Trophoblast cell (in vitro differentiated cells and primary cell): ENCODE data around the gene GOLGA6L10.
"Not testable (repeated sequence)": the region's sequence is repeated elsewhere in the genome, so short reads cannot be mapped to it uniquely, and the experiment has no call there.

Source experiments
- DNase-seq, 2 donors: peaks; one replicate each; pipeline ENCODE4 v3.0.0-alpha.2; 2016
- H2AFZ ChIP-seq: 2 replicates; pipeline ENCODE4 v1.6.1; 2013; ENCODE audit warnings: low read length, moderate library complexity, mild to moderate bottlenecking; ENCODE audit not compliant: insufficient read depth, poor library complexity
- H2AK5ac ChIP-seq: 2 replicates; pipeline ENCODE4 v1.6.1; 2013; ENCODE audit warnings: mild to moderate bottlenecking, low read length
- H2BK120ac ChIP-seq: 2 replicates; pipeline ENCODE4 v1.6.1; 2013; ENCODE audit warnings: low read length, mild to moderate bottlenecking, moderate library complexity; ENCODE audit not compliant: insufficient read depth, poor library complexity
- H2BK12ac ChIP-seq: 2 replicates; pipeline ENCODE4 v1.6.1; 2013; ENCODE audit warnings: mild to moderate bottlenecking, low read length, moderate library complexity
- H2BK5ac ChIP-seq: 2 replicates; pipeline ENCODE4 v1.6.1; 2013; ENCODE audit warnings: low read length, low read depth, moderate library complexity, mild to moderate bottlenecking; ENCODE audit not compliant: poor library complexity
- H3K14ac ChIP-seq: 2 replicates; pipeline ENCODE4 v1.6.1; 2013; ENCODE audit warnings: mild to moderate bottlenecking, low read length
- H3K18ac ChIP-seq: 2 replicates; pipeline ENCODE4 v1.6.1; 2013; ENCODE audit warnings: mild to moderate bottlenecking, low read length
- H3K23ac ChIP-seq: 2 replicates; pipeline ENCODE4 v1.6.1; 2013; ENCODE audit warnings: low read length
- H3K27ac ChIP-seq: 2 replicates; pipeline ENCODE4 v1.5.1; 2013; ENCODE audit warnings: low read depth, mild to moderate bottlenecking, inconsistent platforms, low read length, moderate library complexity
- H3K27me3 ChIP-seq: 2 replicates; pipeline ENCODE4 v1.6.1; 2013; ENCODE audit warnings: inconsistent platforms, mild to moderate bottlenecking, low read length, moderate library complexity; ENCODE audit not compliant: insufficient read depth
- H3K36me3 ChIP-seq, 2 experiments: 1 replicate in 1 of 2; 2 replicates in 1 of 2; pipeline ENCODE4 v1.6.1; 2013; ENCODE audit warnings: low read length in 2 of 2, mild to moderate bottlenecking in 2 of 2, moderate library complexity in 1 of 2; ENCODE audit not compliant: insufficient read depth in 2 of 2, control insufficient read depth in 1 of 2
- H3K4ac ChIP-seq: 2 replicates; pipeline ENCODE4 v1.6.1; 2013; ENCODE audit warnings: low read depth, mild to moderate bottlenecking, low read length, moderate library complexity
- H3K4me1 ChIP-seq, 2 experiments: 1 replicate in 1 of 2; 2 replicates in 1 of 2; pipeline ENCODE4 v1.6.1; 2013; ENCODE audit warnings: low read length in 2 of 2, mild to moderate bottlenecking in 2 of 2, moderate library complexity in 1 of 2; ENCODE audit not compliant: insufficient read depth in 2 of 2, control insufficient read depth in 1 of 2
- H3K4me2 ChIP-seq: 2 replicates; pipeline ENCODE4 v1.6.1; 2013; ENCODE audit warnings: inconsistent platforms, mild to moderate bottlenecking, low read length, moderate library complexity
- H3K4me3 ChIP-seq: 2 replicates; pipeline ENCODE4 v1.5.1; 2013; ENCODE audit warnings: mild to moderate bottlenecking, low read depth, low read length, inconsistent platforms
- H3K79me1 ChIP-seq: one replicate; pipeline ENCODE4 v1.6.1; 2013; ENCODE audit warnings: low read length
- H3K79me2 ChIP-seq: 2 replicates; pipeline ENCODE4 v1.6.1; 2013; ENCODE audit warnings: low read length, mild to moderate bottlenecking; ENCODE audit not compliant: control insufficient read depth, insufficient read depth, poor library complexity
- H3K9ac ChIP-seq: 2 replicates; pipeline ENCODE4 v1.6.1; 2013; ENCODE audit warnings: mild to moderate bottlenecking, low read length
- H3K9me3 ChIP-seq: 2 replicates; pipeline ENCODE4 v1.6.1; 2013; ENCODE audit warnings: low read depth, mild to moderate bottlenecking, control low read depth, inconsistent platforms, low read length; ENCODE audit not compliant: insufficient read depth
- H4K12ac ChIP-seq: 2 replicates; pipeline ENCODE4 v1.6.1; 2013; ENCODE audit warnings: low read depth, mild to moderate bottlenecking, low read length, moderate library complexity
- H4K8ac ChIP-seq: 2 replicates; pipeline ENCODE4 v1.6.1; 2013; ENCODE audit warnings: low read depth, mild to moderate bottlenecking, low read length, moderate library complexity
- H4K91ac ChIP-seq: one replicate; pipeline ENCODE4 v1.6.1; 2013; ENCODE audit warnings: low read depth, mild to moderate bottlenecking, low read length, moderate library complexity
- WGBS: extraction: QIAGEN DNeasy Blood & Tissue Kit; methylation state at CpG from one replicate; pipeline ENCODE4 v1.1.7; 2013; ENCODE audit warnings: missing lambda C conversion rate; ENCODE audit not compliant: insufficient read length, insufficient coverage; ENCODE audit errors: extremely low coverage; 5-methylcytosine and 5-hydroxymethylcytosine counted together

The GOLGA6L10 gene

GRCh38 chr15:82338573-82338972 lies 10.7 kb downstream of the GOLGA6L10 start:
- H2BK12ac ChIP-seq, H3K79me2 ChIP-seq, H3K4ac ChIP-seq, H3K14ac ChIP-seq, H3K4me1 ChIP-seq, H3K4me3 ChIP-seq, H2BK120ac ChIP-seq, H3K9me3 ChIP-seq, H2AK5ac ChIP-seq, H2AFZ ChIP-seq, DNase-seq, H3K9ac ChIP-seq, H3K36me3 ChIP-seq, H4K91ac ChIP-seq, H2BK5ac ChIP-seq, H4K12ac ChIP-seq, H4K8ac ChIP-seq, H3K27ac ChIP-seq, H3K79me1 ChIP-seq, H3K27me3 ChIP-seq, H3K18ac ChIP-seq, H3K23ac ChIP-seq: not testable (repeated sequence)
- peak overlapping the region; percentile 61 for H3K4me2 ChIP-seq
- no CpG with 5 or more reads among the region's 8 CpGs for WGBS

- not testable (repeated sequence) for H3K27me3 ChIP-seq, H3K27ac ChIP-seq, H3K4me3 ChIP-seq, H2BK12ac ChIP-seq, H3K79me2 ChIP-seq, DNase-seq, H3K4ac ChIP-seq, H3K4me1 ChIP-seq, H4K91ac ChIP-seq, H2BK120ac ChIP-seq, H2BK5ac ChIP-seq, H3K23ac ChIP-seq, H3K9ac ChIP-seq, H3K18ac ChIP-seq, H3K4me2 ChIP-seq, H3K79me1 ChIP-seq, H4K8ac ChIP-seq, H3K9me3 ChIP-seq, H2AK5ac ChIP-seq, H3K14ac ChIP-seq, H3K36me3 ChIP-seq, H2AFZ ChIP-seq, H4K12ac ChIP-seq
- no CpG with 5 or more reads among the region's 11 CpGs for WGBS
Measured at GRCh38 chr15:82338053-82338452, 11.2 kb downstream of the GOLGA6L10 start.

DNA sequence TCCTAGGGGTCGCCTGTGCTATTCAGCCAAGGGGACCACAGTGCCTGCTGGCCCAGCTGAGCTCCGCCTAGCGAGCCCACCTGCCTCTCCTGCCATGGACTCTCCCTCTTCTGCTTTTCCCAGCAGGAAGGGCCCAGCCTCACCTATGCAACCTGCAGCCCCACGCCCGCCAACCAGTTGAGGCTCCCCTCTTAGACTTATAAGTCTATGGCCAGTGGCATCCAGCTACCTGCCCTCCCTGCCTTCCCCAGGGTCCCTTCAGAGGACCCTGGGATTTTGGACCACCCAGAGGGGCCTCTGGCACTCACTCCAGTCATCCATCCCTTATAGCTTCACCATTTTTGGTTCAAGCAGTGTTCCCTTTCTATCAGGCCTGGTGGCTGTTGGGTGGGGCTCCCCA lies 12.2 kb downstream of the GOLGA6L10 start:
- WGBS, result no CpG with 5 or more reads among the region's 5 CpGs
- H4K12ac ChIP-seq, H2BK5ac ChIP-seq: not testable (repeated sequence)

DNA sequence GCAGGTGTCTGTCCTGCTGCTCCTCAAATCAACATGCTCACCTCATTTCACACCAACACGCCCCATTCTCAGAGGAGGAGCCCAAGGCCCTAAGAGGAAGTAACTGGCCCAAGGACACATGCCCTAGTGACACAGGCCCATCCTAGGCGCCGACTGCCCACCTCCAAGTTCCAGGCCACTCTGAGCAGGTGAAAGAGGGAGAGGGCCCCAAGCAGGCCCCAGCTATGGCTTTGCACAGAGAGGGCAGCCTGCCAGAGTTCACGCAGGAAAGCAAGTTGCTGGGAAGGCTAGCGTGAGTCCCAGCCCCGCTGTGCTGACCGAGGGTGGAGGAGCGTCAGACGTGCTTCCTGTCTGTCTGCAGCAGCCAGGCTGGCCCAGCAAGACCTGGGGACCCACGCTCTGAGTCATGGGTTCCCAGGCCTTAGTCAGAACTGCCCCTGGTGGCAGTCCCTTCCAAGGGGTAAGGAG lies 13.1 kb downstream of the GOLGA6L10 start:
- H3K9ac ChIP-seq, H2BK12ac ChIP-seq, H2AK5ac ChIP-seq, H3K9me3 ChIP-seq, H3K79me1 ChIP-seq, H3K79me2 ChIP-seq, H2BK120ac ChIP-seq, H3K18ac ChIP-seq, H3K27me3 ChIP-seq, H4K8ac ChIP-seq, DNase-seq, H3K4me3 ChIP-seq, H2BK5ac ChIP-seq, H3K27ac ChIP-seq, H3K14ac ChIP-seq, H2AFZ ChIP-seq, H4K12ac ChIP-seq, H3K23ac ChIP-seq, H3K4me1 ChIP-seq, H4K91ac ChIP-seq, H3K4ac ChIP-seq, H3K36me3 ChIP-seq, H3K4me2 ChIP-seq: not testable (repeated sequence)
- no CpG with 5 or more reads among the region's 10 CpGs for WGBS

More for the DNA sequence above, 12.2 kb downstream of the GOLGA6L10 start:
- not testable (repeated sequence) for H3K27ac ChIP-seq, H4K91ac ChIP-seq, H2AFZ ChIP-seq, H3K79me2 ChIP-seq, H3K36me3 ChIP-seq, H3K79me1 ChIP-seq, H3K14ac ChIP-seq, H3K27me3 ChIP-seq, H3K18ac ChIP-seq, H3K9me3 ChIP-seq, DNase-seq, H2BK12ac ChIP-seq, H3K4me3 ChIP-seq, H3K9ac ChIP-seq, H3K4me2 ChIP-seq, H2BK120ac ChIP-seq, H3K4me1 ChIP-seq, H2AK5ac ChIP-seq, H4K8ac ChIP-seq, H3K4ac ChIP-seq, H3K23ac ChIP-seq
